HepG2 (cell line): Measurements from ENCODE around the gene SDK2. TPM values are rescaled to one million over a fixed set of nuclear protein-coding genes. Genes with fewer than 3 reads are reported as not detected.

Experiments used
- ATAC-seq: fragments of 200-7000 bp; cut with Tn5 transposase; 3 replicates; pipeline ENCODE4 v1.9.1; 2020; ENCODE audit warnings: mild to moderate bottlenecking, moderate library complexity
- BruUV-seq: library from RNA; stranded (reverse); fragments of 400-500 nt; replicated peaks from 2 replicates; lab custom pipeline; 2021; lab: Mats Ljungman, UMichigan
- CTCF ChIA-PET: fragments of 300-600 bp; formaldehyde crosslinking; extraction: SDS; loops from one replicate; lab custom pipeline; 2021; ENCODE audit warnings: low total read pairs, inconsistent platforms, low intra/inter-chr PET ratio; lab: Yijun Ruan, JAX
- POLR2A ChIA-PET: fragments of 350-600 bp; sonication (Branson Sonifier 250); formaldehyde crosslinking; loops from one replicate; lab custom pipeline; 2020; ENCODE audit warnings: antibody characterized with exemption, inconsistent platforms; lab: Yijun Ruan, JAX
- DNase-seq: peaks from one replicate; pipeline ENCODE4 v3.0.0-alpha.2; 2015; ENCODE audit warnings: low spot score
- FAIRE-seq: peaks from 3 replicates; lab custom pipeline; 2011; peaks lifted over from hg19 to GRCh38; lab: Jason Lieb, UNC
- H2AFZ ChIP-seq: one replicate; pipeline ENCODE4 v1.6.1; 2011; ENCODE audit warnings: low read length, inconsistent platforms
- H3K27ac ChIP-seq: fragments of 300-600 bp; 3 replicates; pipeline ENCODE4 v1.8.0; 2011; ENCODE audit warnings: mixed run types, mild to moderate bottlenecking, mixed read lengths, low read length, inconsistent platforms; ENCODE audit not compliant: insufficient read depth; ENCODE audit errors: extremely low read length
- H3K27me3 ChIP-seq, 2 experiments: fragments of 200-600 bp in 1 of 2; 2 replicates in 1 of 2; 3 replicates in 1 of 2; pipeline versions ENCODE4 v1.6.0 to v1.8.0; 2011; ENCODE audit warnings: low read length in 2 of 2, mild to moderate bottlenecking in 2 of 2, moderate library complexity in 2 of 2, inconsistent platforms in 1 of 2; ENCODE audit not compliant: insufficient read depth in 2 of 2, control insufficient read depth in 1 of 2
- H3K36me3 ChIP-seq, 2 experiments: fragments of 200-600 bp in 1 of 2; replicated peaks in 1 of 2; 2 replicates in 1 of 2; 3 replicates in 1 of 2; pipeline versions ENCODE4 v1.5.1 to v1.8.0; 2011; ENCODE audit warnings: low read length in 2 of 2, inconsistent platforms in 1 of 2; ENCODE audit not compliant: insufficient read depth in 2 of 2, control insufficient read depth in 1 of 2
- H3K4me1 ChIP-seq: 2 replicates; pipeline ENCODE4 v1.5.1; 2012; ENCODE audit warnings: low read length, inconsistent platforms; ENCODE audit not compliant: insufficient read depth
- H3K4me2 ChIP-seq: 2 replicates; pipeline ENCODE4 v1.6.0; 2011; ENCODE audit warnings: low read depth, low read length, inconsistent platforms
- H3K4me3 ChIP-seq, 3 experiments: fragments of 200-600 bp in 1 of 3; sonication (generic), shearing (Covaris generic) in 1 of 3; replicated peaks in 1 of 3; 2 replicates each; pipeline ENCODE4 v1.5.1; 2011 to 2016; ENCODE audit warnings: low read length in 3 of 3, inconsistent platforms in 2 of 3, low read depth in 2 of 3, mild to moderate bottlenecking in 2 of 3, control low read depth in 1 of 3, mixed read lengths in 1 of 3; ENCODE audit not compliant: insufficient read depth in 1 of 3
- H3K79me2 ChIP-seq: one replicate; pipeline ENCODE4 v1.6.1; 2011; ENCODE audit warnings: low read length, inconsistent platforms; ENCODE audit not compliant: insufficient read depth
- H3K9ac ChIP-seq: 2 replicates; pipeline ENCODE4 v1.6.0; 2011; ENCODE audit warnings: mild to moderate bottlenecking, low read depth, low read length, inconsistent platforms; ENCODE audit not compliant: insufficient read depth
- H3K9me3 ChIP-seq: 2 replicates; pipeline ENCODE4 v1.5.1; 2012; ENCODE audit warnings: mild to moderate bottlenecking, low read length
- H4K20me1 ChIP-seq: 2 replicates; pipeline ENCODE4 v1.6.0; 2011; ENCODE audit warnings: inconsistent platforms, mild to moderate bottlenecking, low read length, moderate library complexity; ENCODE audit not compliant: insufficient read depth
- BCL6 ChIP-seq: IDR thresholded peaks from 2 replicates; pipeline ENCODE4 v1.6.1; 2016; ENCODE audit warnings: missing genetic modification reagents, missing compliant biosample characterization
- EED ChIP-seq: sonication (generic); formaldehyde crosslinking; IDR thresholded peaks from 2 replicates; pipeline ENCODE4 v1.5.0; 2020; ENCODE audit warnings: mild to moderate bottlenecking, missing genetic modification reagents
- HNF4G ChIP-seq, 2 experiments: sonication (generic) in 1 of 2; formaldehyde crosslinking in 1 of 2; IDR thresholded peaks; 2 replicates each; pipeline versions ENCODE4 v1.4.0 to v1.6.1; 2011 to 2020; ENCODE audit warnings: borderline replicate concordance in 2 of 2, low read depth in 2 of 2, mild to moderate bottlenecking in 2 of 2, low read length in 1 of 2, missing genetic modification reagents in 1 of 2, moderate library complexity in 1 of 2
- MAFK ChIP-seq, 2 experiments: IDR thresholded peaks in 1 of 2; conservative IDR thresholded peaks in 1 of 2; 2 replicates each; pipeline ENCODE4 v1.6.1; 2011; ENCODE audit warnings: improper control_type of control experiment in 2 of 2, low read length in 2 of 2
- MIER3 ChIP-seq: IDR thresholded peaks from 2 replicates; pipeline ENCODE4 v1.6.1; 2016; ENCODE audit warnings: missing compliant biosample characterization, borderline replicate concordance
- NFKBIZ ChIP-seq: IDR thresholded peaks from 2 replicates; pipeline ENCODE4 v1.6.1; 2018; ENCODE audit warnings: missing genetic modification reagents, missing compliant biosample characterization
- PITX1 ChIP-seq: sonication (generic); formaldehyde crosslinking; IDR thresholded peaks from 2 replicates; pipeline ENCODE4 v1.5.1; 2020; ENCODE audit warnings: mild to moderate bottlenecking, missing genetic modification reagents
- POLR2AphosphoS2 ChIP-seq: IDR thresholded peaks from 2 replicates; pipeline ENCODE4 v1.6.1; 2011; ENCODE audit warnings: low read depth, low read length, improper control_type of control experiment
- RFXAP ChIP-seq: sonication (generic); formaldehyde crosslinking; IDR thresholded peaks from 2 replicates; pipeline ENCODE4 v1.4.0; 2020; ENCODE audit warnings: missing genetic modification reagents, borderline replicate concordance
- ZFYVE20 ChIP-seq: sonication (generic); formaldehyde crosslinking; IDR thresholded peaks from 2 replicates; pipeline ENCODE4 v1.8.0; 2023; ENCODE audit warnings: low read depth, mild to moderate bottlenecking, moderate library complexity, missing genetic modification reagents, borderline replicate concordance
- ZMYM2 ChIP-seq: sonication (generic); formaldehyde crosslinking; IDR thresholded peaks from 2 replicates; pipeline ENCODE4 v1.8.0; 2022; ENCODE audit warnings: mild to moderate bottlenecking, missing genetic modification reagents
- ZNF607 ChIP-seq: sonication (generic); formaldehyde crosslinking; IDR thresholded peaks from 2 replicates; pipeline ENCODE4 v1.5.1; 2020; ENCODE audit warnings: missing genetic modification reagents, mild to moderate bottlenecking, borderline replicate concordance
- ZSCAN30 ChIP-seq: sonication (generic); formaldehyde crosslinking; IDR thresholded peaks from 2 replicates; pipeline ENCODE4 v1.5.0; 2020; ENCODE audit warnings: mild to moderate bottlenecking, missing genetic modification reagents
- WGBS: methylation state at CpG from one replicate; pipeline ENCODE4 v1.1.6; 2017; ENCODE audit warnings: low lambda C conversion rate; 5-methylcytosine and 5-hydroxymethylcytosine counted together
- in situ Hi-C: cut with HindIII; loops from 2 replicates; pipeline ENCODE4 v1.10.0; 2017; ENCODE audit warnings: low pct_unique_long_range_greater_than_20kb; ENCODE audit not compliant: extremely low pct_ligation_motif_present
- intact Hi-C: fragments of 100-400 bp; cut with micrococcal nuclease; formaldehyde crosslinking; loops from one replicate; pipeline ENCODE4 v1.10.0; 2022; ENCODE audit not compliant: unreplicated experiment
- polyA plus RNA-seq, 8 experiments: library from polyadenylated mRNA; depleted of rRNA in 3 of 8; stranded (reverse) in 7 of 8; unstranded in 1 of 8; fragments of >200 nt; fragmentation: Illumina TruSeq in 4 of 8; extraction: Trizol in 4 of 8; gene quantifications; 2 replicates each; pipeline versions ENCODE4 v1.2.1 to v1.2.3, GENCODE V29; 2011 to 2016; ENCODE audit warnings: low read depth in 4 of 8, missing spikeins in 1 of 8, mixed read lengths in 1 of 8; ENCODE audit not compliant: insufficient read depth in 1 of 8
- total RNA-seq, 5 experiments: library from RNA; depleted of rRNA; stranded (reverse); fragments of >200 nt; fragmentation: Illumina TruSeq; extraction: Trizol; gene quantifications; 2 replicates each; pipeline ENCODE4 v1.2.3, GENCODE V29; 2016; ENCODE audit warnings: low read depth in 1 of 5
- TF ChIP-seq, protein P1 (sequence below): sonication (generic); formaldehyde crosslinking; IDR thresholded peaks from 2 replicates; pipeline ENCODE4 v1.5.0; 2020; ENCODE audit warnings: missing genetic modification reagents
- TF ChIP-seq, protein P2 (sequence below): sonication (generic); formaldehyde crosslinking; IDR thresholded peaks from 2 replicates; pipeline ENCODE4 v1.8.1; 2022; ENCODE audit warnings: mild to moderate bottlenecking, missing genetic modification reagents
- TF ChIP-seq, protein P3 (sequence below): IDR thresholded peaks from 2 replicates; pipeline ENCODE4 v1.6.1; 2012; ENCODE audit warnings: low read depth, low read length, improper control_type of control experiment
- TF ChIP-seq, protein P4 (sequence below): sonication (generic); formaldehyde crosslinking; IDR thresholded peaks from 2 replicates; pipeline ENCODE4 v1.5.0; 2020; ENCODE audit warnings: missing genetic modification reagents

The SDK2 gene
- total and polyA plus RNA-seq, 2 of the 13 experiments (the other 11 are each of a cell fraction or from before 2014, with no cell fraction given): not detected

DNA sequence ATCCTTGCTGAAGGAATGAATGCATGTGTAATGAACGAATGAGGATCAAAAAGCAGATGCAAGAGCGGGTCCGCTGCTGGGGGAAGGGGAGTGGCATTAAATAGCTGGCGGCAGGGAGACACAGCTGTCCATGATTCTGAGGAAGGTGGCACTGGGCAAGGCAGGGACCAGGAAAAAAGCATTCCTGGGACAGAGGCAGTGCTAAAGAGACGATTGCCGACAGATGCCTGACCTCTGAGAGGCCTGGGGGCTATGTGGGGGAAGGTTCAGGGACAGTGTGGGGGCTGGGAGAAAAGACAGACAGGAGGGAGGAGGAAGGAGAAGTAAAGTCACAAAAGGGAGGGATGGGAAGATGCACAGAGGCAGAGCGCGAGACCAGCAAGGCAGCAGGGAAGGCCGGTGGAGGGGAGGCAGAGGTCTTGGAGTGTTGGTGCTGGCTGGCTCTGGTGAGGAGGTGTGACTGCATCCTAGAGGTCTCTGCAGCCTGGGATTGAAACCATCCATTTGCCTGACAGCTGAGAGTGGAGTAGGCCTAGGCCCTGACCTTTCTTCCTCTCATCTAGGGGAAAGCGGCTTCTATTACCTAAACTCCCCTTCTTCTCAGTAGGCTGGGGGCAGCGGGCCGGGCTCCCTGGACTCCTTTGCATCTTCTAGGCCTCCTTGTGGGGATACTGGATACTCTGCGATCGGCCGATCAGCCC is 109.9 kb downstream of the SDK2 start (continued):
- TF ChIP-seq BCL6 (CRISPR knock-in tag): no peak
- no peak for TF ChIP-seq RFXAP (CRISPR knock-in tag)
- no peak for TF ChIP-seq ZNF607 (CRISPR knock-in tag)
- TF ChIP-seq, protein P1, sequence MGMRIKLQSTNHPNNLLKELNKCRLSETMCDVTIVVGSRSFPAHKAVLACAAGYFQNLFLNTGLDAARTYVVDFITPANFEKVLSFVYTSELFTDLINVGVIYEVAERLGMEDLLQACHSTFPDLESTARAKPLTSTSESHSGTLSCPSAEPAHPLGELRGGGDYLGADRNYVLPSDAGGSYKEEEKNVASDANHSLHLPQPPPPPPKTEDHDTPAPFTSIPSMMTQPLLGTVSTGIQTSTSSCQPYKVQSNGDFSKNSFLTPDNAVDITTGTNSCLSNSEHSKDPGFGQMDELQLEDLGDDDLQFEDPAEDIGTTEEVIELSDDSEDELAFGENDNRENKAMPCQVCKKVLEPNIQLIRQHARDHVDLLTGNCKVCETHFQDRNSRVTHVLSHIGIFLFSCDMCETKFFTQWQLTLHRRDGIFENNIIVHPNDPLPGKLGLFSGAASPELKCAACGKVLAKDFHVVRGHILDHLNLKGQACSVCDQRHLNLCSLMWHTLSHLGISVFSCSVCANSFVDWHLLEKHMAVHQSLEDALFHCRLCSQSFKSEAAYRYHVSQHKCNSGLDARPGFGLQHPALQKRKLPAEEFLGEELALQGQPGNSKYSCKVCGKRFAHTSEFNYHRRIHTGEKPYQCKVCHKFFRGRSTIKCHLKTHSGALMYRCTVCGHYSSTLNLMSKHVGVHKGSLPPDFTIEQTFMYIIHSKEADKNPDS (CRISPR knock-in tag): no peak
- no peak for TF ChIP-seq POLR2AphosphoS2
- no peak for TF ChIP-seq ZFYVE20
- TF ChIP-seq, protein P2, sequence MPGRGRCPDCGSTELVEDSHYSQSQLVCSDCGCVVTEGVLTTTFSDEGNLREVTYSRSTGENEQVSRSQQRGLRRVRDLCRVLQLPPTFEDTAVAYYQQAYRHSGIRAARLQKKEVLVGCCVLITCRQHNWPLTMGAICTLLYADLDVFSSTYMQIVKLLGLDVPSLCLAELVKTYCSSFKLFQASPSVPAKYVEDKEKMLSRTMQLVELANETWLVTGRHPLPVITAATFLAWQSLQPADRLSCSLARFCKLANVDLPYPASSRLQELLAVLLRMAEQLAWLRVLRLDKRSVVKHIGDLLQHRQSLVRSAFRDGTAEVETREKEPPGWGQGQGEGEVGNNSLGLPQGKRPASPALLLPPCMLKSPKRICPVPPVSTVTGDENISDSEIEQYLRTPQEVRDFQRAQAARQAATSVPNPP: no peak
- no peak for TF ChIP-seq EED

DNA sequence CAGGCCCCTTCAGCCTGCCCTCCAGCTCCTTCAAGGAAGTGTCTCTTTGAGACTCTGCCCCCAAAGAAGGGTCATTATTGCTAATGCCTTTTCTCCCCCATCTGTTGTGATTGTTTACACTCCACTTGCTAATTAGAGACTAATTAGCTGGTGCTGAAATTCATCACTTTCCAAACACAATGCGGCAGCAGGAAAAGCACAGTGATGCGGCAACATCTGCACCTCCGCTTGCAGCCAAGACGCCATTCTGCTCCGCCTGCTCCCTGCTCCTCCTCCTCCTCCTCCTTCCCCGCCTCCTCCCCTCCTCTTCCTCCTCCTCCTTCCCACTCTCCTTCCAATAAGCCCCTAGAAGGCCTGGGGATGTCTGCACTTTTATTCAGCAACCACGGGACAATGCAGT is 110.5 kb downstream of the SDK2 start:
- H3K36me3 ChIP-seq: no peaks in the 10 kb centered on the region
- no peak for FAIRE-seq
- H3K79me2 ChIP-seq: no peaks in the 10 kb centered on the region
- no peak overlapping the region for H3K27ac ChIP-seq
- intact Hi-C loops: no loop called here
- no peak overlapping the region for H3K9ac ChIP-seq
- no peaks in the 10 kb centered on the region for H3K9me3 ChIP-seq
- no peak overlapping the region for H3K4me2 ChIP-seq
- no peak overlapping the region for H3K4me3 ChIP-seq
- H2AFZ ChIP-seq: no peak overlapping the region
- H3K4me1 ChIP-seq: no peaks in the 10 kb centered on the region
- ChIA-PET POLR2A (no interaction called here), CTCF (no interaction called here)
- BruUV-seq: no TSS peak
- WGBS: 51% methylated on average over 7 of the region's 7 CpGs
- DNase-seq: no peak
- in situ Hi-C loops: no loop called here
- no peaks in the 10 kb centered on the region for H4K20me1 ChIP-seq
- no peak for ATAC-seq
- H3K27me3 ChIP-seq: peaks cover 12 to 68% of the 10 kb centered on the region in 2 experiments; a peak in 4 of 5 replicates
- no peak for TF ChIP-seq NFKBIZ (CRISPR knock-in tag)
- TF ChIP-seq MIER3: no peak
- TF ChIP-seq HNF4G (IDR thresholded peaks at IDR 0.05; ENCODE audit: borderline replicate concordance, low read depth, low read length): no peak
- TF ChIP-seq HNF4G (CRISPR knock-in tag; IDR thresholded peaks at IDR 0.05; ENCODE audit: borderline replicate concordance, low read depth): no peak
- TF ChIP-seq, protein P3, sequence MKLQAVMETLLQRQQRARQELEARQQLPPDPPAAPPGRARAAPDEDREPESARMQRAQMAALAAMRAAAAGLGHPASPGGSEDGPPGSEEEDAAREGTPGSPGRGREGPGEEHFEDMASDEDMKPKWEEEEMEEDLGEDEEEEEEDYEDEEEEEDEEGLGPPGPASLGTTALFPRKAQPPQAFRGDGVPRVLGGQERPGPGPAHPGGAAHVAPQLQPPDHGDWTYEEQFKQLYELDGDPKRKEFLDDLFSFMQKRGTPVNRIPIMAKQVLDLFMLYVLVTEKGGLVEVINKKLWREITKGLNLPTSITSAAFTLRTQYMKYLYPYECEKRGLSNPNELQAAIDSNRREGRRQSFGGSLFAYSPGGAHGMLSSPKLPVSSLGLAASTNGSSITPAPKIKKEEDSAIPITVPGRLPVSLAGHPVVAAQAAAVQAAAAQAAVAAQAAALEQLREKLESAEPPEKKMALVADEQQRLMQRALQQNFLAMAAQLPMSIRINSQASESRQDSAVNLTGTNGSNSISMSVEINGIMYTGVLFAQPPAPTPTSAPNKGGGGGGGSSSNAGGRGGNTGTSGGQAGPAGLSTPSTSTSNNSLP: no peak
- TF ChIP-seq, protein P4, sequence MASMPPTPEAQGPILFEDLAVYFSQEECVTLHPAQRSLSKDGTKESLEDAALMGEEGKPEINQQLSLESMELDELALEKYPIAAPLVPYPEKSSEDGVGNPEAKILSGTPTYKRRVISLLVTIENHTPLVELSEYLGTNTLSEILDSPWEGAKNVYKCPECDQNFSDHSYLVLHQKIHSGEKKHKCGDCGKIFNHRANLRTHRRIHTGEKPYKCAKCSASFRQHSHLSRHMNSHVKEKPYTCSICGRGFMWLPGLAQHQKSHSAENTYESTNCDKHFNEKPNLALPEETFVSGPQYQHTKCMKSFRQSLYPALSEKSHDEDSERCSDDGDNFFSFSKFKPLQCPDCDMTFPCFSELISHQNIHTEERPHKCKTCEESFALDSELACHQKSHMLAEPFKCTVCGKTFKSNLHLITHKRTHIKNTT: no peak
- TF ChIP-seq ZMYM2 (CRISPR knock-in tag): no peak
- TF ChIP-seq MAFK (conservative IDR thresholded peaks at IDR 0.05 in 1 of 2, IDR thresholded peaks at IDR 0.05 in 1 of 2; ENCODE audit: low read length in 2 of 2): no peak
- no peak for TF ChIP-seq PITX1 (CRISPR knock-in tag)
- TF ChIP-seq ZSCAN30: no peak
